Neuronal stem cell (in vitro differentiated cells): ENCODE measurements around the gene ADAM22.

ENCODE experiments used
- DNase-seq: peaks from one replicate; pipeline ENCODE4 v3.0.0-alpha.2; 2013; ENCODE audit warnings: low spot score
- H2AFZ ChIP-seq: one replicate; pipeline ENCODE4 v1.6.1; 2013; ENCODE audit warnings: mild to moderate bottlenecking, low read length, inconsistent platforms
- H2AK5ac ChIP-seq: 2 replicates; pipeline ENCODE4 v1.6.1; 2013; ENCODE audit warnings: low read depth, mild to moderate bottlenecking, inconsistent platforms, low read length, moderate library complexity, mixed read lengths
- H2BK120ac ChIP-seq: 2 replicates; pipeline ENCODE4 v1.6.1; 2013; ENCODE audit warnings: low read depth, mild to moderate bottlenecking, inconsistent platforms, low read length, moderate library complexity, mixed read lengths
- H2BK12ac ChIP-seq: one replicate; pipeline ENCODE4 v1.6.1; 2013; ENCODE audit warnings: low read length, inconsistent platforms
- H2BK15ac ChIP-seq: 2 replicates; pipeline ENCODE4 v1.6.1; 2013; ENCODE audit warnings: mild to moderate bottlenecking, low read length, inconsistent platforms, mixed read lengths
- H2BK5ac ChIP-seq: one replicate; pipeline ENCODE4 v1.6.1; 2013; ENCODE audit warnings: inconsistent platforms, mild to moderate bottlenecking, low read length, moderate library complexity
- H3K14ac ChIP-seq: one replicate; pipeline ENCODE4 v1.6.1; 2013; ENCODE audit warnings: low read length, inconsistent platforms
- H3K18ac ChIP-seq: 2 replicates; pipeline ENCODE4 v1.6.1; 2013; ENCODE audit warnings: low read length, inconsistent platforms
- H3K23ac ChIP-seq: 2 replicates; pipeline ENCODE4 v1.6.1; 2013; ENCODE audit warnings: low read depth, mild to moderate bottlenecking, mixed read lengths, low read length, inconsistent platforms; ENCODE audit not compliant: poor library complexity
- H3K27ac ChIP-seq: replicated peaks from 3 replicates; pipeline ENCODE4 v1.5.1; 2013; ENCODE audit warnings: low read length, inconsistent platforms
- H3K27me3 ChIP-seq, 3 experiments: 2 replicates each; pipeline ENCODE4 v1.6.1; 2013; ENCODE audit warnings: low read length in 3 of 3, mild to moderate bottlenecking in 2 of 3, inconsistent platforms in 1 of 3, low read depth in 1 of 3, mixed read lengths in 1 of 3, moderate library complexity in 1 of 3; ENCODE audit not compliant: control insufficient read depth in 3 of 3, insufficient read depth in 3 of 3
- H3K36me3 ChIP-seq, 2 donors: replicated peaks in 1 of 2; 2 replicates each; pipeline ENCODE4 v1.6.1; 2013; ENCODE audit warnings: low read length in 2 of 2; ENCODE audit not compliant: control insufficient read depth in 2 of 2, insufficient read depth in 2 of 2
- H3K4ac ChIP-seq: 2 replicates; pipeline ENCODE4 v1.6.1; 2013; ENCODE audit warnings: inconsistent platforms, mild to moderate bottlenecking, low read length, moderate library complexity
- H3K4me1 ChIP-seq, 2 donors: 1 replicate in 1 of 2; 2 replicates in 1 of 2; pipeline ENCODE4 v1.6.1; 2013; ENCODE audit warnings: low read length in 2 of 2, low read depth in 1 of 2; ENCODE audit not compliant: control insufficient read depth in 2 of 2, insufficient read depth in 1 of 2
- H3K4me2 ChIP-seq: one replicate; pipeline ENCODE4 v1.6.1; 2013; ENCODE audit warnings: mild to moderate bottlenecking, low read length, inconsistent platforms; ENCODE audit not compliant: insufficient read depth, poor library complexity, severe bottlenecking
- H3K4me3 ChIP-seq, 2 donors: 2 replicates each; pipeline ENCODE4 v1.5.1; 2013; ENCODE audit warnings: low read length in 2 of 2, mild to moderate bottlenecking in 2 of 2, inconsistent platforms in 1 of 2, moderate library complexity in 1 of 2
- H3K79me1 ChIP-seq: one replicate; pipeline ENCODE4 v1.6.1; 2013; ENCODE audit warnings: low read depth, mild to moderate bottlenecking, inconsistent platforms, low read length, moderate library complexity
- H3K9ac ChIP-seq: one replicate; pipeline ENCODE4 v1.6.1; 2013; ENCODE audit warnings: mild to moderate bottlenecking, low read depth, low read length, inconsistent platforms; ENCODE audit not compliant: poor library complexity
- H3K9me3 ChIP-seq, 2 donors: replicated peaks in 1 of 2; 2 replicates each; pipeline versions ENCODE3 to v1.6.1; 2013; ENCODE audit warnings: low read length in 2 of 2, mild to moderate bottlenecking in 2 of 2, inconsistent platforms in 1 of 2, low read depth in 1 of 2, mixed read lengths in 1 of 2, moderate library complexity in 1 of 2; ENCODE audit not compliant: control insufficient read depth in 2 of 2, insufficient read depth in 1 of 2
- H4K8ac ChIP-seq: one replicate; pipeline ENCODE4 v1.6.1; 2013; ENCODE audit warnings: low read depth, mild to moderate bottlenecking, inconsistent platforms, low read length, moderate library complexity
- H4K91ac ChIP-seq: one replicate; pipeline ENCODE4 v1.6.1; 2013; ENCODE audit warnings: low read length, low read depth, mild to moderate bottlenecking, inconsistent platforms; ENCODE audit not compliant: poor library complexity
- WGBS, 2 donors: extraction: QIAGEN DNeasy Blood & Tissue Kit; methylation state at CpG; one replicate each; pipeline ENCODE4 v1.1.7; 2013; ENCODE audit warnings: missing lambda C conversion rate in 2 of 2, mixed read lengths in 1 of 2; ENCODE audit not compliant: insufficient read length in 2 of 2, insufficient replicate concordance in 1 of 2; ENCODE audit errors: extremely low coverage in 2 of 2; 5-methylcytosine and 5-hydroxymethylcytosine counted together

Gene ADAM22

DNA sequence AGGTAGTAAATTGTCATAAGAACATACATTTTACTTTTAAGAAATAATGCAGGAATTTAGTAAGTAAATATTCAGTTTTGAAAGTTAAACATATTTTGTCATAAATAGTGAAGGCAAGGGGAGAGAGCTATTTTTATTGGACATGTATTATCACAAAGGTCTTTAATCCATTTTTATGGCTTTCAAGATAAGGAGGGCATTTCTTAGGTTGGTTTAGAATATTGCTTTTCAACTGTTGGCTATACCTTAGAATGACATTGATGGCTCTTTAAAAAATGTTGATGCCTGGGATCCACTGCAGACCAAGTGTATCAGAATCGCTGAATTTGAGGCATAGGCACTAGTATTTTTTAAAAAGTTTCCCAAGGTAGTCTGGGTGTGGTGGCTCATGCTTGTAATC, 34.0 kb downstream of the ADAM22 start:
- WGBS, 2 donors = no CpG with 5 or more reads among the region's 1 CpG
- Histone ChIP-seq H3K4me3 (no peak overlapping the region), H3K18ac (no peak overlapping the region), H3K23ac (no peak overlapping the region), H3K4me1 (no peaks in the 10 kb centered on the region), H3K27ac (no peak overlapping the region), H3K27me3 (no peaks in the 10 kb centered on the region), H2BK120ac (no peak overlapping the region), H3K9me3 (peaks cover 0 to 1% of the 10 kb centered on the region in 2 donors), H2BK5ac (no peak overlapping the region), H3K79me1 (no peaks in the 10 kb centered on the region), H2AK5ac (no peak overlapping the region), H2AFZ (no peak overlapping the region), H3K14ac (no peak overlapping the region), H4K8ac (no peak overlapping the region), H3K9ac (no peak overlapping the region), H4K91ac (no peak overlapping the region), H3K36me3 (no peaks in the 10 kb centered on the region), H3K4ac (no peak overlapping the region), H2BK12ac (no peak overlapping the region), H2BK15ac (no peak overlapping the region), H3K4me2 (no peak overlapping the region)
- DNase-seq = no peak

- Histone ChIP-seq H3K79me1 (no peaks in the 10 kb centered on the region), H3K9me3 (no peaks in the 10 kb centered on the region), H3K36me3 (no peaks in the 10 kb centered on the region), H3K27ac (no peak overlapping the region), H4K91ac (no peak overlapping the region), H3K9ac (no peak overlapping the region), H3K4me3 (no peak overlapping the region), H2BK120ac (no peak overlapping the region), H2BK5ac (no peak overlapping the region), H2BK12ac (no peak overlapping the region), H3K23ac (no peak overlapping the region), H4K8ac (no peak overlapping the region), H2BK15ac (no peak overlapping the region), H2AK5ac (no peak overlapping the region), H3K27me3 (no peaks in the 10 kb centered on the region), H3K18ac (no peak overlapping the region), H3K4ac (no peak overlapping the region), H3K4me1 (no peaks in the 10 kb centered on the region), H3K14ac (no peak overlapping the region), H3K4me2 (no peak overlapping the region), H2AFZ (no peak overlapping the region)
- no peak for DNase-seq
- WGBS, 2 donors = no CpG with 5 or more reads among the region's 3 CpGs
Observed at GRCh38 chr7:87982116-87982515, 48.1 kb downstream of the ADAM22 start.

GRCh38 chr7:87984088-87984487, 50.0 kb downstream of the ADAM22 start:
- no peak overlapping the region for H4K8ac ChIP-seq
- H3K23ac ChIP-seq = no peak overlapping the region
- WGBS, 2 donors = no CpG with 5 or more reads among the region's 3 CpGs
- no peak overlapping the region for H3K18ac ChIP-seq
- no peak overlapping the region for H3K4me3 ChIP-seq
- H3K9me3 ChIP-seq = no peaks in the 10 kb centered on the region
- no peak overlapping the region for H2AK5ac ChIP-seq
- H3K9ac ChIP-seq = no peak overlapping the region
- H4K91ac ChIP-seq = no peak overlapping the region
- no peak for DNase-seq
- no peak overlapping the region for H3K4ac ChIP-seq
- H3K4me2 ChIP-seq = no peak overlapping the region
- H3K4me1 ChIP-seq = no peaks in the 10 kb centered on the region
- H2AFZ ChIP-seq = no peak overlapping the region
- no peak overlapping the region for H3K14ac ChIP-seq
- H2BK12ac ChIP-seq = no peak overlapping the region
- no peaks in the 10 kb centered on the region for H3K36me3 ChIP-seq
- no peak overlapping the region for H2BK5ac ChIP-seq
- no peak overlapping the region for H2BK15ac ChIP-seq
- no peak overlapping the region for H3K27ac ChIP-seq
- no peaks in the 10 kb centered on the region for H3K79me1 ChIP-seq
- no peak overlapping the region for H2BK120ac ChIP-seq
- no peaks in the 10 kb centered on the region for H3K27me3 ChIP-seq

GRCh38 chr7:87993269-87993668, 59.2 kb downstream of the ADAM22 start:
- Histone ChIP-seq H4K8ac (no peak overlapping the region), H3K9ac (no peak overlapping the region), H3K36me3 (no peaks in the 10 kb centered on the region), H2BK12ac (no peak overlapping the region), H3K27me3 (no peaks in the 10 kb centered on the region), H2AK5ac (no peak overlapping the region), H3K18ac (no peak overlapping the region), H3K9me3 (no peaks in the 10 kb centered on the region), H4K91ac (no peak overlapping the region), H3K4ac (no peak overlapping the region), H2AFZ (no peak overlapping the region), H2BK5ac (no peak overlapping the region), H3K23ac (no peak overlapping the region), H2BK120ac (no peak overlapping the region), H2BK15ac (no peak overlapping the region), H3K14ac (no peak overlapping the region), H3K4me2 (no peak overlapping the region), H3K79me1 (no peaks in the 10 kb centered on the region), H3K4me3 (no peak overlapping the region), H3K4me1 (no peaks in the 10 kb centered on the region), H3K27ac (no peak overlapping the region)
- DNase-seq = no peak
